Choroid plexus epithelial cell (primary cell): ENCODE measurements around the gene SRGAP3.

Source experiments
- DNase-seq: peaks from one replicate; pipeline ENCODE4 v3.0.0-alpha.2; 2010; ENCODE audit warnings: low read depth
- H3K4me3 ChIP-seq: 2 replicates; pipeline ENCODE4 v1.5.1; 2011; ENCODE audit warnings: low read depth, mild to moderate bottlenecking, control low read depth, low read length, moderate library complexity
- TF ChIP-seq, protein P1 (sequence below): conservative IDR thresholded peaks from 2 replicates; pipeline ENCODE4 v1.5.1; 2011; ENCODE audit warnings: low read depth, mild to moderate bottlenecking, control low read depth, inconsistent platforms, low read length, moderate library complexity

The SRGAP3 gene

DNA sequence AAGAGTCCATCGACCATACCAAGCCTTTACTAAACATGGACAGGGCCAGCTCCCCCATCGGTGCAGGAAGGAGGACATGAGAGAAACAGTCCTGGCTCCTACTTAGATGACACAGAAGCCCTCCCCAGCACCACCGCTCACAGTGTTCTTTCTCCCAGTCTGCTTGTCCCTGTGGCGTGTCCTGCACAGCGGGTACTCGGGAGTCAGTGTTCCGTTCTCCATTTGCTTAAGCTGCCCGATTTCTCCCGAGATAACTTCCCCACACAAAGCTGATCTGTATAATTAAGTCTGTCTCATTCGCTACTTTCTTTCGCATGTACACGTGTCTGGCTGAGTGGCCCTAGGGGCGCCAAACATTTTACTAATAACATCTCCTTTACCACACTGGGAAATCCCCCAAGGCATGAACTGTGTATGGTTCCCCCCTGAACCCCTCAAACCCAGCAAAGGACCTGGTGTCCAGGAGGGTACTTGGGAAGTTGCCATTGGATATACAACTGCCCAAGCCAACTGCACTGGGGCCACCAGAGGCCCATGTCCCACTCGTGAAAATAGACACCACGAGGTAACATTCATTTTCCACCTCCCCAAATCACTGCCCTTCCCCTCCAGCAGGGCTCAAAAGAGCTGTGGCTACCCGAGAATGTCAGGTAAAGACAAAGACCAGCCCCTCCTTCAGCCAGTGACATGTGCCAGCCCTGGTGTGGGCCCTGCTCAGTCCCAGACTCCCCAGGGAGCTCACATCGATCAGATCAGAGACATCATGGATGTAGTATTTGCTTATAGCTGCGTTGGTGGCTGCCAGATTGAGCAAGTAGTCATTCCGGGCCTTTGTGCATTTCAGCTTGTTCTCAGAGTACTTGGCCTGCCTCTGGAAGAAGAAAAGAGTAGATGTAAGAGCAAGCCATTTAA, 189.7 kb downstream of the SRGAP3 start:
- TF ChIP-seq, protein P1, sequence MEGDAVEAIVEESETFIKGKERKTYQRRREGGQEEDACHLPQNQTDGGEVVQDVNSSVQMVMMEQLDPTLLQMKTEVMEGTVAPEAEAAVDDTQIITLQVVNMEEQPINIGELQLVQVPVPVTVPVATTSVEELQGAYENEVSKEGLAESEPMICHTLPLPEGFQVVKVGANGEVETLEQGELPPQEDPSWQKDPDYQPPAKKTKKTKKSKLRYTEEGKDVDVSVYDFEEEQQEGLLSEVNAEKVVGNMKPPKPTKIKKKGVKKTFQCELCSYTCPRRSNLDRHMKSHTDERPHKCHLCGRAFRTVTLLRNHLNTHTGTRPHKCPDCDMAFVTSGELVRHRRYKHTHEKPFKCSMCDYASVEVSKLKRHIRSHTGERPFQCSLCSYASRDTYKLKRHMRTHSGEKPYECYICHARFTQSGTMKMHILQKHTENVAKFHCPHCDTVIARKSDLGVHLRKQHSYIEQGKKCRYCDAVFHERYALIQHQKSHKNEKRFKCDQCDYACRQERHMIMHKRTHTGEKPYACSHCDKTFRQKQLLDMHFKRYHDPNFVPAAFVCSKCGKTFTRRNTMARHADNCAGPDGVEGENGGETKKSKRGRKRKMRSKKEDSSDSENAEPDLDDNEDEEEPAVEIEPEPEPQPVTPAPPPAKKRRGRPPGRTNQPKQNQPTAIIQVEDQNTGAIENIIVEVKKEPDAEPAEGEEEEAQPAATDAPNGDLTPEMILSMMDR = no peak
- no peak for DNase-seq
- H3K4me3 ChIP-seq = no peak overlapping the region

DNA sequence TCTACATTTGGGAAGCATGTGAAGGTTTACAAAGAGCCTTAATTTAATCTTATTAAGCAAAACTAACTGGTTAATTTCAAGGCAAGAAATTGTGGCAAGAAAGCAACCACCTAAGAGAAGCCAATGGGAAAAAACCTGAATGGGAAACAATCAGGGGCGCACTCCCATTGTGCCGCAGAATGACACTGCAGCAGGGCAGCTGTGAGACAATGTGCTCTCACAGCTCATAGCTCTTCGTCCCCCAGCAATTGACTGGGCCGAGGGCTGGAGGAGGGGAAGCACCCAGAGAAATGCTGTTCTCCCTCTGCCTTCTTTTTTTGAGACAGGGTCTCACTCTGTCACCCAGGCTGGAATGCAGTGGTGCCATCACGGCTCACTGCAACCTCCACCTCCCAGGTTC, 192.9 kb downstream of the SRGAP3 start:
- TF ChIP-seq, protein P1 = no peak
- no peak for DNase-seq
- no peak overlapping the region for H3K4me3 ChIP-seq

DNA sequence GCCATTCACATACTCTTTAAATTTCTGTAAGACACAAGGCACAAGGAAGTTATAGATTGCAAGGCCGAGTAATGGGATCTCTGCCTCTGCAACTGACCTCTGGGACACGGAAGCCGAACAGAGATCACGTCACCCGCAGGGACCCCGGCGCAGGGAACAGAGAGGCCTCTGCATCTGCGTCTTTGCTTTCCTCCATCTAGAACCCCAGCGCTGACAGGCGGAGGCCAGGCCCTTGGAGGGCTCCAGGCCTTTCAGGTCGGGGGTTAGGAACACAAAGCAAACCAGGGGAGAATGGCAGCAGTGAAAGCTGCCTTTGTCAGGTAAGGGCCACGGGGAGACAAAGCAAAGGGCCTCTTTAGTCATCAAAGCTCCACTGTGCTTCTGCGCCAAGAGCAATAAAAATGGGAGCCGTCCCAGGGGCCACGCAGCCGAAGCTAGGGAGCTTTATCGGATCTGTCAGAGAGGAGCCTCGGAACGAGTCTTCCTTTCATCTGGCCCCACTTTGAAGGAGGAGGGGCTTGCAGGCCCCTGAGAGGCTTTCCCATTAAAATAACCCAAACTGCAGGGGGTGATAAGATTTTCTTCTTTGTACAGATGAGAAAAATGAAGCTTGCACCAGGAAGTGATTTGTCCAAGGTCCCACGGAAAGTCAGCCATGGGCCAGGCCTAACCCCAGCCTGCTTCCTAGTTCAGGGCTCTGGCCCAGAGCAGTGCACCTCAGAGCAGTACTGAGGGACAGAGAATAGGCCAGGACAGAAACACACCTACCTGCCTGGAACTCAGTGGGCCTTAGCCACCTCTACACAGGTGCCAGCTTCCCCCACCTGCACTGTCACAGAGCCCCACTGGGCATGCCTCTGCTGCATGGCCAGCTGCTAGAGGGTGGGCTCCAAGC, 201.7 kb downstream of the SRGAP3 start:
- DNase-seq = no peak
- H3K4me3 ChIP-seq = no peak overlapping the region
- TF ChIP-seq, protein P1 = no peak

DNA sequence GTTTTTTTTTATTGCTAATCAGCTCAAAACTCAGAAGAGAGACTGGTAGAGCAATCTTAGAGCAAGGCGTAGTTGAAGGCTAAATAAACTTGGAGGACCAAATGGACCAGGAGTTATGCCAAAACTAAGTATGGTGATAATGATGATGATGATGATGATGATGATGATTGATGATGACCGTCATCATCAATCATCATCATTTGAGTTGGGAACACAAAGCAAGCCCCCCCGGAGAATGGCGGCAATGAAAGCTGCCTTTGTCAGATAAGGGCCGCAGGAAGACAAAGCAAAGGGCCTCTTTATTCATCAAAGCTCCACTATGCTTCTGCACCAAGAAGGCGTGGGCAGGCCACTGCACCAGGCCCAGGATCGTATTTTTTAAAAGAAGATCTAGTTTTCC, 204.1 kb downstream of the SRGAP3 start:
- H3K4me3 ChIP-seq = no peak overlapping the region
- TF ChIP-seq, protein P1 = no peak
- no peak for DNase-seq

DNA sequence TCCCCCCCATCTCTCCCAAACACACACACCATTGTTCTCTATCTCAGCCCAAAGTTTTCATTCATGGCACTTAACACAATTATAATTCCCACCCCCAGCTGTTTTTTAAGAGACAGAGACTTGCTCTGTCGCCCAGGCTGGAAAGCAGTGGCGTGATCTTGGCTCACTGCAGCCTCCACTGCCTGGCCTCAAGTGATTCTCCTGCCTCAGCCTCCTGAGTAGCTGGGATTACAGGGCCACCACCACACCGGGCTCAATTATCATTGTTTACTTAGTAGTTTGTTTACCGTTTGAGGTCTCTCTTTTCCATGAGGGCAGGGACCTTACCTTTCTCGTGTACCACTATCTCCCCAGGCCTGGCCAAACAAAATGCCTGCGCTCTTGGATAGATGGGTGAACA, 206.4 kb downstream of the SRGAP3 start:
- no peak overlapping the region for H3K4me3 ChIP-seq
- TF ChIP-seq, protein P1 = no peak
- DNase-seq = no peak

DNA sequence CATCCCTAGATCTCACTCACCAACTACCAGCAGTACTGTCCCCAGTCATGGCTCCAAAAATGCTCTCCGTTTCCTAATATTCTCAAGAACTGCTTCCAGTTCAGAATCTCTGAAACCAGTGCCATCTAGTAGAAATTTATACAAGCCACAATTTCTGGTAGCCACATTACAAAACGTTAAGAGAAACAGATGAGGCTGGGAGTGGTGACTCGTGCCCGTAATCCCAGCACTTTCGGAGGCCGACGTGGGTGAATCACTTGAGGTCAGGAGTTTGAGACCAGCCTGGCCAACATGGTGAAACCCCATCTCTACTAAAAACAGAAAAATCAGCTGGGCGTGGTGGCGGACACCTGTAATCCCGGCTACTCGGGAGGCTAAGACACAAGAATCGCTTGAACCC, 207.8 kb downstream of the SRGAP3 start:
- TF ChIP-seq, protein P1 = no peak
- DNase-seq = no peak
- H3K4me3 ChIP-seq = no peak overlapping the region
